Left forelimb (tissue), 1 donor: ENCODE data around the gene SMURF2.
"Not testable (repeated sequence)": the region's sequence is repeated elsewhere in the genome, so short reads cannot be mapped to it uniquely, and the experiment has no call there.

Experiments
- DNase-seq: peaks from one replicate; pipeline ENCODE4 v3.0.0-alpha.2; 2018; ENCODE audit warnings: low spot score

The SMURF2 gene

GRCh38 chr17:64630309-64631223 lies 31.5 kb downstream of the SMURF2 start:
- DNase-seq, result no peak

GRCh38 chr17:64628641-64629040 lies 33.5 kb downstream of the SMURF2 start:
- no peak for DNase-seq

- no peak for DNase-seq
These were observed 34.3 kb downstream of the SMURF2 start for GRCh38 chr17:64627797-64628196.

GRCh38 chr17:64626827-64627226 lies 35.3 kb downstream of the SMURF2 start:
- DNase-seq, result no peak

GRCh38 chr17:64625541-64625940 lies 36.6 kb downstream of the SMURF2 start:
- no peak for DNase-seq

GRCh38 chr17:64622931-64623654 lies 39.0 kb downstream of the SMURF2 start:
- DNase-seq, result no peak

- no peak for DNase-seq
These were observed 40.3 kb downstream of the SMURF2 start for GRCh38 chr17:64621772-64622171.

GRCh38 chr17:64618848-64619247 lies 43.3 kb downstream of the SMURF2 start:
- DNase-seq, result no peak

- DNase-seq, result no peak
These were observed 44.9 kb downstream of the SMURF2 start for GRCh38 chr17:64617125-64617780.

- DNase-seq, result no peak
These were observed 47.0 kb downstream of the SMURF2 start for GRCh38 chr17:64615028-64615677.

- no peak for DNase-seq
These were observed 47.7 kb downstream of the SMURF2 start for GRCh38 chr17:64614266-64615027.

GRCh38 chr17:64611369-64611768 lies 50.7 kb downstream of the SMURF2 start:
- no peak for DNase-seq

- not testable (repeated sequence) for DNase-seq
These were observed 51.9 kb downstream of the SMURF2 start for GRCh38 chr17:64610244-64610643.

- no peak for DNase-seq
These were observed 53.5 kb downstream of the SMURF2 start for GRCh38 chr17:64608571-64608981.

- DNase-seq, result no peak
These were observed 54.1 kb downstream of the SMURF2 start for GRCh38 chr17:64607862-64608565.

GRCh38 chr17:64604532-64604931 lies 57.6 kb downstream of the SMURF2 start:
- DNase-seq, result not testable (repeated sequence)

GRCh38 chr17:64603987-64604386 lies 58.1 kb downstream of the SMURF2 start:
- DNase-seq, result no peak

GRCh38 chr17:64599827-64600226 lies 62.3 kb downstream of the SMURF2 start:
- no peak for DNase-seq

- DNase-seq, result no peak
These were observed 62.9 kb downstream of the SMURF2 start for GRCh38 chr17:64599187-64599676.

- DNase-seq, result no peak
These were observed 63.4 kb downstream of the SMURF2 start for GRCh38 chr17:64598672-64599071.
